Right lobe of liver (tissue), 4 donors: ENCODE data around the gene SNX30.

Source experiments
- POLR2A ChIP-seq: fragments of 450-650 bp; IDR thresholded peaks from one replicate; pipeline ENCODE4 v1.6.1; 2017; ENCODE audit warnings: antibody characterized with exemption, mild to moderate bottlenecking
- TF ChIP-seq, protein P1 (sequence below), 4 donors: fragments of 200-600 bp in 3 of 4; fragments of 450-650 bp in 1 of 4; IDR thresholded peaks; one replicate each; pipeline versions ENCODE4 v1.5.1 to v1.8.0; 2016 to 2022; ENCODE audit warnings: antibody characterized with exemption in 4 of 4, mild to moderate bottlenecking in 2 of 4
- donor health status: DM: no; HTN: no; CAD: no.
- donor health status: DM: no; HTN: no; CAD: no.
- donor health status: DM: no; HTN: yes; CAD: no.

GRCh38 chr9:112880650-112881049 lies 130.1 kb downstream of the SNX30 start:
- TF ChIP-seq, protein P1, sequence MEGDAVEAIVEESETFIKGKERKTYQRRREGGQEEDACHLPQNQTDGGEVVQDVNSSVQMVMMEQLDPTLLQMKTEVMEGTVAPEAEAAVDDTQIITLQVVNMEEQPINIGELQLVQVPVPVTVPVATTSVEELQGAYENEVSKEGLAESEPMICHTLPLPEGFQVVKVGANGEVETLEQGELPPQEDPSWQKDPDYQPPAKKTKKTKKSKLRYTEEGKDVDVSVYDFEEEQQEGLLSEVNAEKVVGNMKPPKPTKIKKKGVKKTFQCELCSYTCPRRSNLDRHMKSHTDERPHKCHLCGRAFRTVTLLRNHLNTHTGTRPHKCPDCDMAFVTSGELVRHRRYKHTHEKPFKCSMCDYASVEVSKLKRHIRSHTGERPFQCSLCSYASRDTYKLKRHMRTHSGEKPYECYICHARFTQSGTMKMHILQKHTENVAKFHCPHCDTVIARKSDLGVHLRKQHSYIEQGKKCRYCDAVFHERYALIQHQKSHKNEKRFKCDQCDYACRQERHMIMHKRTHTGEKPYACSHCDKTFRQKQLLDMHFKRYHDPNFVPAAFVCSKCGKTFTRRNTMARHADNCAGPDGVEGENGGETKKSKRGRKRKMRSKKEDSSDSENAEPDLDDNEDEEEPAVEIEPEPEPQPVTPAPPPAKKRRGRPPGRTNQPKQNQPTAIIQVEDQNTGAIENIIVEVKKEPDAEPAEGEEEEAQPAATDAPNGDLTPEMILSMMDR (IDR thresholded peaks at IDR 0.05), result no peak
- TF ChIP-seq POLR2A, result no peak
